K562 (cell line): ENCODE data around the gene TPD52L2. TPM values are rescaled to one million over a fixed set of nuclear protein-coding genes. Genes with fewer than 3 reads are reported as not detected.

Experiments
- BCL6 ChIP-seq: fragments of 250-450 bp; sonication (Bioruptor Pico); IDR thresholded peaks from 2 replicates; pipeline ENCODE4 v1.4.0; 2020
- CSDE1 ChIP-seq, 2 experiments: fragments of 450-650 bp; IDR thresholded peaks; 2 replicates each; pipeline ENCODE4 v1.6.1; 2016; ENCODE audit warnings: mild to moderate bottlenecking in 1 of 2
- CUX1 ChIP-seq: fragments of 200-800 bp; sonication (Bioruptor generic); IDR thresholded peaks from 2 replicates; pipeline ENCODE4 v1.6.1; 2016; ENCODE audit warnings: missing genetic modification characterization, missing compliant biosample characterization
- DDX20 ChIP-seq: fragments of 450-650 bp; IDR thresholded peaks from 2 replicates; pipeline ENCODE4 v1.6.1; 2016; ENCODE audit warnings: missing genetic modification characterization, low read depth, mild to moderate bottlenecking, missing compliant biosample characterization, moderate library complexity
- ELK1 ChIP-seq: sonication (generic); formaldehyde crosslinking; IDR thresholded peaks from 2 replicates; pipeline ENCODE4 v1.8.1; 2022; ENCODE audit warnings: missing genetic modification reagents
- FOXO4 ChIP-seq: fragments of 450-650 bp; formaldehyde crosslinking; IDR thresholded peaks from 2 replicates; pipeline ENCODE4 v1.4.0; 2020; ENCODE audit warnings: mild to moderate bottlenecking, moderate library complexity
- GATAD2B ChIP-seq: fragments of 450-650 bp; IDR thresholded peaks from 2 replicates; pipeline ENCODE4 v1.6.1; 2017; ENCODE audit warnings: mild to moderate bottlenecking, borderline replicate concordance
- HDAC1 ChIP-seq, 2 experiments: fragments of 450-650 bp; IDR thresholded peaks; 2 replicates each; pipeline ENCODE4 v1.6.1; 2016 to 2017; ENCODE audit warnings: inconsistent platforms in 1 of 2, mild to moderate bottlenecking in 1 of 2, moderate library complexity in 1 of 2
- HDAC8 ChIP-seq: fragments of 450-650 bp; IDR thresholded peaks from 2 replicates; pipeline ENCODE4 v1.6.1; 2016; ENCODE audit warnings: mild to moderate bottlenecking, missing genetic modification characterization, moderate library complexity, missing compliant biosample characterization
- HOXB6 ChIP-seq: fragments of 250-450 bp; sonication (Bioruptor Pico); IDR thresholded peaks from 2 replicates; pipeline ENCODE4 v1.5.1; 2022; ENCODE audit warnings: mild to moderate bottlenecking, borderline replicate concordance
- KLF13 ChIP-seq: fragments of 450-650 bp; IDR thresholded peaks from 2 replicates; pipeline ENCODE4 v1.6.1; 2016; ENCODE audit warnings: missing genetic modification characterization, low read depth, mild to moderate bottlenecking, missing compliant biosample characterization, moderate library complexity, borderline replicate concordance
- MAFG ChIP-seq: fragments of 450-650 bp; conservative IDR thresholded peaks from 2 replicates; pipeline ENCODE4 v1.6.1; 2016; ENCODE audit warnings: missing genetic modification characterization, missing compliant biosample characterization
- MNT ChIP-seq, 2 experiments: fragments of 450-650 bp; conservative IDR thresholded peaks; 2 replicates each; pipeline ENCODE4 v1.6.1; 2017; ENCODE audit warnings: mild to moderate bottlenecking in 2 of 2, moderate library complexity in 2 of 2
- NFIC ChIP-seq: fragments of 450-650 bp; IDR thresholded peaks from 2 replicates; pipeline ENCODE4 v1.6.1; 2017; ENCODE audit warnings: mild to moderate bottlenecking, inconsistent platforms
- TFAM ChIP-seq: fragments of 250-450 bp; sonication (Bioruptor Pico); conservative IDR thresholded peaks from 2 replicates; pipeline ENCODE4 v1.5.0; 2021; ENCODE audit warnings: mild to moderate bottlenecking, moderate library complexity
- ZNF280B ChIP-seq: fragments of 250-450 bp; sonication (Bioruptor Pico); IDR thresholded peaks from 2 replicates; pipeline ENCODE4 v1.5.1; 2021; ENCODE audit warnings: mild to moderate bottlenecking
- ZNF584 ChIP-seq: fragments of 200-800 bp; sonication (Bioruptor generic); IDR thresholded peaks from 2 replicates; pipeline ENCODE4 v1.6.1; 2016; ENCODE audit warnings: low read depth, mild to moderate bottlenecking, missing genetic modification characterization, missing compliant biosample characterization
- polyA plus RNA-seq, 8 experiments: library from polyadenylated mRNA; depleted of rRNA in 4 of 8; stranded (reverse) in 5 of 8; unstranded in 3 of 8; fragments of >200 nt; fragmentation: Nextera tagmentation in 2 of 8; fragmentation: Illumina TruSeq in 1 of 8; extraction: Ambion mirVana in 2 of 8; extraction: Trizol in 1 of 8; gene quantifications; 2 replicates each; pipeline versions ENCODE4 v1.2.1 to v1.2.3, GENCODE V29; 2011 to 2014; ENCODE audit warnings: inconsistent platforms in 1 of 8, missing spikeins in 1 of 8
- total RNA-seq, 7 experiments: library from RNA; depleted of rRNA in 6 of 7; stranded (reverse); fragments of >200 nt in 6 of 7; fragmentation: Illumina TruSeq in 2 of 7; extraction: Trizol in 2 of 7; gene quantifications; 2 replicates each; pipeline versions ENCODE4 v1.2.1 to v1.2.3, GENCODE V29; 2011 to 2021; ENCODE audit warnings: low replicate concordance in 1 of 7

Gene TPD52L2
- total and polyA plus RNA-seq, 9 of the 15 experiments (the other 6 are each of a cell fraction or from before 2014, with no cell fraction given) = 1.9 to 117 (median 74.6) TPM

GRCh38 chr20:63864978-63865640 is at the start of gene TPD52L2 (continued):
- TF ChIP-seq CUX1 (CRISPR knock-in tag) (no peak), ZNF584 (CRISPR knock-in tag) (no peak), KLF13 (no peak), GATAD2B (no peak), CSDE1 (IDR thresholded peaks at IDR 0.05) (no peak; a peak in 1 of 4 replicates), HDAC8 (tag) (no peak), HDAC1 (IDR thresholded peaks at IDR 0.05) (peak in 1 of 2 experiments; percentile 54; a peak in 2 of 4 replicates), TFAM (CRISPR knock-in tag) (no peak), MNT (conservative IDR thresholded peaks at IDR 0.05) (peak; percentile 99), FOXO4 (CRISPR knock-in tag) (no peak), BCL6 (CRISPR knock-in tag) (no peak), ELK1 (CRISPR knock-in tag) (no peak), MAFG (tag) (no peak), NFIC (peak; percentile 32; the same call in 1 of the 2 replicates), ZNF280B (CRISPR knock-in tag) (no peak), HOXB6 (CRISPR knock-in tag) (no peak), DDX20 (tag) (no peak)
